Fibroblast of skin of scalp (primary cell): ENCODE data around the gene ANKRD24.
A peak's percentile ranks its signal among the peaks of the same experiment; 100 is the strongest.
"Not testable (repeated sequence)": the region's sequence is repeated elsewhere in the genome, so short reads cannot be mapped to it uniquely, and the experiment has no call there.

Source experiments
- DNase-seq: peaks from one replicate; pipeline ENCODE4 v3.0.0-alpha.2; 2013

ANKRD24 gene

DNA sequence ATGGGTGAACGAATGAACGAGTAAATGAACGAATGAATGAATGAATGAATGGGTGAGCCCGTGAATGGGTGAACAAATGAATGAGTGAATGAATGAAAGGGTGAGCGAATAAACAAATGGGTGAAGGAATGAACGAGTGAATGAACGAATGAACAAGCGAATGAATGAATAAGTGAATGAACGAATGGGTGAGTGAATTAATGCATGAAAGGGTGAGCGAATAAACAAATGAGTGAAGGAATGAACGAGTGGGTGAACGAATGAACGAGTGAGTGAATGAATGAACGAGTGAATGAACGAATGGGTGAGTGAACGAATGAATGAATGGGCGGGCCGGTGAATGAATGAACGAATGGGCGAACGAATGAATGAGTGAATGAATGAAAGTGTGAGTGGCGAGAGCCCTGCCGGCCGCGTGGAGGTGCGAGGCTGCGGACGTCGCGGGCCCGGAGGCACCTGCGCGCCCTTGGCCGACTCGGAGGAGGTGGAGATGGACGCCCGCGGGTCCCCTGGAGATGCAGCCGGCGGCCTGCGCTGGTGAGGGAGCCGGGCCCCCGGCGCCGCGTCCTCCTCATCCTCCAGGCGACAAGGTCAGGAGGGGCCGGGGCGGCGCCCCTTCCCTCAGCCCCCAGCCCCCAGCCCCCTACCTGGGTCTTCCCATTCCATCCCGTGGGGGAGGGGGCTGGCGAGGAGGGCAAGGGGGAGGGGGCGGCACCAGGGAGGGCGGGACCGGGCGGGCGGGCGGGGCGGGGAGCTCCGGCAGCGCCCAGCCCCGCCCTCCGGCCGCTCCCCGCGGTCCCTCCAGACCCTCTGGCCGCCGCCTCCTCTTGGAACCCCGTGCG, 15.4 kb downstream of the ANKRD24 start:
- DNase-seq, result no peak

DNA sequence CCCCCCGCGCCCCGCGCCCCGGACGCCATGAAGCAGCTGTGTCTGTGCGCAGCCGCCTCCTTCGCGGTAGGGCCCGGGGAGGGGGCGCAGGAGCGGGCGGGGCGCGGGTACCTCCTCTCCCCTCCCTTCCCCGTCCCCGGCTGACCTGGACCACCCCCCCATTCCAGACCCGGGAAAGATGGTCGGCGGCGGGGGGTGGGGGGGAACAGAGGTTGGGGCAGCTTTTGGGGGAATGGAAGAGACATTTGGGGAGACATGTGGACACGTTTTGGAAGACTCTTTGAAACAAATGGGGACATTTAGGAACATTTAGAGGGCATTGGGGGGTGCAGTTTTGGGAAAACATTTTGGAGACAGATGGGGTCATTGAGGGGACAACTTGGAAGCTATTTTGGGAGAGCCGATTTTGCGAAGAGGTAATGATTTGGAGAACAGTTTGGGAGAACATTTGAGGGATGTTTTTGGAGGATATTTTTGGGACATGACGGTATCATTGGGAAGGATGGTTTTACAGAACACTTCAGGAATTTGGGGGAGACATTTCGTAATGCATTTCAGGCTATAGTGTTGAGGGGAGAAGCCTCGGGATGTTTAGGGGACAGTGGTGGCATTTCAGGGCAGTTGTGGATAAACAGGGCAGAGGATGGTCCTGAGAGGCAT, 16.1 kb downstream of the ANKRD24 start:
- DNase-seq, result no peak

DNA sequence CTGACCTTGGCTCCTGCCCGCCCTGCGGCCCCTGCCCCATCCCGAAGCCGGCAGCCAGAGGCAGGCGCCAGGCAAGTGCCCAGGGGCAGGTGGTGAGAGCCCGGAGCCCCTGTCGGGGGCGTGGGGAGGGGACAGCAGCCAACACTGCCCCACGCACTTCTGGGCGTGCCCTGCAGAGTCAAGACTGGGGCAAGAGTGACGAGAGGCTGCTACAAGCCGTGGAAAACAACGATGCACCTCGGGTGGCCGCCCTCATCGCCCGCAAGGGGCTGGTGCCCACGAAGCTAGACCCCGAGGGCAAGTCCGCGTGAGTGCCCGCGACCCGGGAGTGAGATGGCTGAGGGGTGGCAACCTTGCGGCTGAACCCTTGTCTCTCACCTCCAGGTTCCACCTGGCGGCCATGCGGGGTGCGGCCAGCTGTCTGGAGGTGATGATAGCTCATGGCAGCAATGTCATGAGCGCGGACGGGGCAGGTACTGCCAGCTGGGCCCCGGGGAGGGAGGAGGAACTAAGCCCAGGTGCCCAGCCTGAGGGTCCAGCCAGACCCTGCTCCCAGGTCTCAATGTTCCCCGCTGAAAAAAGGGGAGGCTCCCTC, 17.3 kb downstream of the ANKRD24 start:
- no peak for DNase-seq

DNA sequence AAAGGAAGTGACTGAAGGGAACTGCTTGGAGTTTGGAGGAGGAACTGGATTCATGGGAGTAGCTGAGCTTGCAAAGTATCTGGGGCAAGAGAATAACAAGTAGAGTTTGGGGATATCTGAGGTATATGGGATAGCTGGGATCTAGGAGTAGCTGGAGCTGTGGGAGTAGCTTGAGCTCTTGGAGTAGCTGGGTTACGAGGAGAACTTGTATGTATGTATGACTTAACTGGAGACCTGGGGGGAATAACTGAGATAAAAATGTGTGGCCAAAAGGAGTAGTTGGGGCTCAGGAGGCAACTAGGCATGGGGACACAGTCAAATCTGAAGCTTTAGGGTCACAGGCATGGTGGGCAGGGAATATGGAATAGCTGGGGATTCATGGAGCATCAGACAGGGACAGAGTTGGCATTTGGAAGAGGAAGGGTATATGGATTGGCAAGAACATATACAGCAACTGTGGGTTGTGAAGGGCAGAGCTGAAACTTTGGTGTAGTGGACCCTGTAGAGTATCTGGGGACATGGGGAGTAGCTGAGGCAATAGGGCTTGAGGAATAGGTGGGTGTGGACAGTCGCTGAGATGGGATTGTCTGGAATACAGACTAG, 18.6 kb downstream of the ANKRD24 start:
- DNase-seq, result no peak

DNA sequence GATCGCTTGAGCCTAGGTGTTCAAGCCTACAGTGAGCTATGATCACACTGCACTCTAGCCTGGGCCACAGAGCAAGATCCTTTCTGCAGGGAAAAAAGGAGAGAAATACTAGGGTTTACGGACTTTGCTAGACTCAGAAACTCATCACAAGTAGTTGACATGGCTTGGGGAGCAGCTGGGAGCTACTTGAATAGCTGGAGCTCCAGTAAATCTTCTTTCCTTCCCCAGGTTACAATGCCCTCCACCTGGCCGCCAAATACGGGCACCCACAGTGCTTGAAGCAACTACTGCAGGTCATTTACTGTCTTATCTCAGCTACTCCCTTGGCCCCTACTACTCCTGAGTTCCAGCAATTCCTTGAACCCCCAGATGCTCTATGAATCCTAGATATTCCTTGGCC, 19.3 kb downstream of the ANKRD24 start:
- no peak for DNase-seq

DNA sequence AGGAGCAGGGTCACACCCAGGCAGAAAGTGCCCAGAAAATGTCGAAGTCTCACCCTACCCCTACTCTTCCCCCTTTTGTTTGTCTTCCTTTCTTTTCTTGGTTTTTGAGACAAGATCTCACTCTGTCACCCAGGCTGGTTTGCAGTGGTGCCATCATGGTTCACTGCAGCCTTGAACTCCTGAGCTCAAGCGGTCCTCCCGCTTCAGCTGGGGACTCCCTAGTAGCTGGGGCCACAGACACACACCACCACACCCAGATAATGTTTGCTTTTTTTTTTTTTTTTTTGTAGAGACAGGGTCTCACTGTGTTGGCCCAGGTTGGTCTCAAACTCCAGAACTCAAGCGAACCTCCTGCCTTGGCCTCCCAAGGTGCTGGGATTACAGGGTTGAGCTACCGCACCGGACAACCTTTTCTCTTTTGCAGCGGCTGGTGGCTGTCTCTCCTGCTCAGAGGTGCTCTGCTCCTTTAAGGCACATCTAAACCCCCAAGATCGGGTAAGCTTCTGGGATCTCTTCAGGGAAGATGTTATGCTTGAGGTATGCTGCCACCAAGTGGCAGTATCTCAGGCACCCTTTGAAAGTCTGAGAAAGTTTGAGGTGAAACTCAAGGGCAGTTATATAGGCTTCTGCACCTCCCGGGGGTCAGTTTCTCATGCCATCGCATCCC, 24.5 kb downstream of the ANKRD24 start:
- DNase-seq, result peak; percentile 35

DNA sequence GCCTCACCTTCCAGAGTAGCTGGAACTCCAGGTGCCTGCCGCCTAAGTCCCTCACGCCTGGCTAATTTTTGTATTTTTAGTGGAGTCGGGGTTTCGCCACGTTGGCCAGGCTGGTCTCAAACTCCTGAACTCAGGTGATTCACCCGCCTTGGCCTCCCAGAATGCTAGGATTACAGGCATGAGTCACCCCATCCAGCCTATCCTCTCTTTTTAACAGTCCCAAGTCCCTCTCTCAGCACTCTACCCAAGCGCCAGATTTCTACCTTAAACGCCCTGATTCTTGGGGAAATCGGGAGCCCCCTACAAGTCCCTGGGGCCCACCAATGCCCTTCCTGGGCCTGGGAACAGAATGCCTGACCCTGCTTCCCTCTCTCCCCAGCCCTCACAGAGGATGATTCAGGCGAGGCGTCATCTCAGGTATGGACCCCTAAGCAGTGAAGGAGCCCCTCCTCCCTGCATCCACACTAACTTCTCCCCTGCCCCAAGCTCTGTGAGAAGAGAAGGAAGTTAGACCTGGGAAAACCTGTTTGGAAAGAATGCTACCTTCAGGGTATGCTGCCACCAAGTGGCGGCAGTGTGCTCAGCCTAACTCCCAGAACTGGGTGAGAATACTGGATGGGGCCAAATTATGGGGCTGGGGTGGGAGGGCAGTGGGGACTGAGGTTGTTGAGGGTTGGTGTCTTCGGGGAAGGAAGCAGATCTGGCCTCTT, 26.1 kb downstream of the ANKRD24 start:
- peak; percentile 17 for DNase-seq

DNA sequence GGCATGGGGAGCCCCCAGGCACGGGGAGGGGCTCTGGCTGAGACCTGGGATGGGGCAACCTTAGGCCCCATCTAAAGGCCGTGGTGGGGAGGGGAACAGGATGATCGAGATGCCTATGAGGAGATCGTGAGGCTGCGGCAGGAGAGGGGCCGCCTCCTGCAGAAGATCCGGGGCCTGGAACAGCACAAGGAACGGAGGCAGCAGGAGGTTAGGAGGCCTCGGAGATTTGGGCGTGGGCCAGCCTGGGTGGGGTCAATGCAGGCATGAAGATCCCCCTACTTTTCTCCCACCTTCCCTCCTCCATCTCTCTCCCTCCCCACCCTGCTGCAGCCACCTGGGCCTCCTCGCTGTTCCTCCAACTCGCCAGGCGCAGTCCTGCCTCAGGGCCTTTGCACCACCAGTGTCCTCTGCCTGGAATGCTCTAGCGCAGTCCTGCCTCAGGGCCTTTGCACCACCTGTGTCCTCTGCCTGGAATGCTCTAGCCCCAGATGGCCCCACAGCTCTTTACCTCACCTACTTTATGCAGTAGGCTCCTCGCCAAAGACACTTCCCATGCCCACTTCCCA, 27.8 kb downstream of the ANKRD24 start:
- no peak for DNase-seq

DNA sequence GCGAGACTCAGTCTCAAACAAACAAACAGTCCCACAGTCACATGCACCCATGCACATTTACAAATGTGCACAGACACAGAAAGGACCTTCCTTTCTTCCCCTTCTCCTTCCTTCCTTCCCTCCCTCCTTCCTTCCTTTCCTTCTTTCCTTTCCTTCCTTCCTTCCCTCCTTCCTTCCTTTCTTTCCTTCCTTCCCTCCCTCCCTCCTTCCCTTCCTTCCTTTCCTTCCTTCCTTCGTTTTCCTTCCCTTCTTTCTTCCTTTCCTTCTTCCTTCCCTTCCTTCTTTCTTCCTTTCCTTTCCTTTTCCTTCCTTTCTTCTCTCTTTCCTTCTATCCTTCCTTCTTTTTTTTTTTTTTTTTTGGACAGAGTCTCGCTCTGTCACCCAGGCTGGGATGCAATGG, 30.6 kb downstream of the ANKRD24 start:
- DNase-seq, result no peak

DNA sequence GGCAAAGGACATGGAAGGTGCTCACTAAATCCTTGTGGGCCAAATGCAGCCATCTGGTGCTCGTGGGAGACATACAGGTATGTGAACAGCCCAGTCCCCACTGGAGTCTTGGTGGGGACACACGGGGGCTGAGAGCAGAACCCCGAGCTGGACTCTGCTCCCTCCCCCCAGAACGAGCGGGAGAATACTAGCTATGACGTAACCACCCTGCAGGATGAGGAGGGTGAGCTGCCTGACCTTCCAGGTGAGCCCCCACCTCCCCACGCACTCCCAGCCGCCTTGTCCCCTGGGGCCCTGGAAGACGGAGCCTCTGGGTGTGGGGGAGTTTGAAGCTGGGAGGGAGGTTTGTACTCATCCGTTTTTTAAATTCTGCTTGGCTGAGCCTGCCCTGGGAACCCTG, 33.3 kb downstream of the ANKRD24 start:
- DNase-seq, result no peak

DNA sequence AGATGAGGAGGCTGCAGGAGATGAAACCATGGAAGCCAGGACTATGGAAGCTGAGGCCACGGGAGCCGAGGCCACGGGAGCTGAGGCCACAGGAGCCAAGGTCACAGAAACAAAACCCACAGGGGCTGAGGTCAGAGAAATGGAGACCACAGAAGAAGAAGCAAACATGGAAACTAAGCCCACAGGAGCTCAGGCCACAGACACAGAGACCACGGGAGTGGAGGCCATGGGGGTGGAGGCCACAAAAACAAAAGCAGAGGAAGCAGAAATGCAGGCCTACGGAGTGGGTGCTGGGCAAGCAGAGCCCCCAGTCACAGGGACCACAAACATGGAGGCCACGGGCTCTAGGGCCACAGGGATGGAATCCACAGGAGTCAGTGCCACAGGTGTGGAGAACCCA, 34.4 kb downstream of the ANKRD24 start:
- DNase-seq, result no peak

DNA sequence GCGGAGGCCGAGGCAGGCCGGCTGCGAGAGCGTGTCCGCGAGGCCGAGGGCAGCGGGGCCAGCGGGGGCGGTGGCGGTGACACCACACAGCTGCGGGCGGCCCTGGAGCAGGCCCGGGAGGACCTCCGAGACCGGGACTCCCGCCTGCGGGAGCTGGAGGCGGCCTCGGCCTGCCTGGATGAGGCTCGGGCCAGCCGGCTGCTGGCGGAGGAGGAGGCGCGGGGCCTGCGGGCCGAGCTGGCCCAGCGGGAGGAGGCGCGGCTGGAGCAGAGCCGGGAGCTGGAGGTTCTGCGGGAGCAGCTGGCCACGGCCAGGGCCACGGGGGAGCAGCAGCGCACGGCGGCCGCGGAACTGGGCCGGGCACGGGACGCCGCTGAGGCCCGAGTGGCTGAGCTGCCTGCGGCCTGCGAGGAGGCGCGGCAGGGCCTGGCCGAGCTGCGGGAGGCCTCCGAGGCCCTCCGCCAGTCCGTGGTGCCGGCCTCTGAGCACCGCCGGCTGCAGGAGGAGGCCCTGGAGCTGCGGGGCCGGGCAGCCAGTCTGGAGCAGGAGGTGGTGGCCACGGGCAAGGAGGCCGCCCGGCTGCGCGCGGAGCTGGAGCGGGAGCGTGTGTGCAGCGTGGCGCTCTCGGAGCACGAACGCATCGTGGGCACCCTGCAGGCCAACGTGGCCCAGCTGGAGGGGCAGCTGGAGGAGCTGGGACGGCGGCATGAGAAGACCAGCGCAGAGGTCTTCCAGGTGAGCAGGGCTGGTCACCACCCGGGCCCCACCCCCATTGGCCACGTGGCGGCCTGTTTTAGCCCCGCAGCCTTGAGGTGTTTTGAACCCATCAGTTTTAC, 35.2 kb downstream of the ANKRD24 start:
- DNase-seq, result no peak

DNA sequence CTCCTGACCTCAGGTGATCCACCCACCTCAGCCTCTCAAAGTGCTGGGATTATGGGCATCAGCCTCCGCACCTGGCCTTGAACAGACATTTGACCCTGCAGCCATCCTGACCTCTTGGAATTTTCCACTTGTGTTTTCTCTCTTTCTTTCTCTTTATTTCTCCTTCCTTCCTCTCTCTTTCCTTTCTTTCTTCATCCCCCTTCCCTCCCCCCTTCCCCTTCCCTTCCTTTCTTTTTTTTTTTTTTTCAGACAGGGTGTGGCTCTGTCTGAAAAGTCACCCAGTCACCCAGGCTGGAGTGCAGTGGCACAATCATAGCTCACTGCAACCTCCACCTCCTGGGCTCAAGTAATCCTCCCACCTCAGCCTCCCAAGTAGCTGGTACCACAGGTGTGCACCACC, 36.0 kb downstream of the ANKRD24 start:
- DNase-seq, result not testable (repeated sequence)

DNA sequence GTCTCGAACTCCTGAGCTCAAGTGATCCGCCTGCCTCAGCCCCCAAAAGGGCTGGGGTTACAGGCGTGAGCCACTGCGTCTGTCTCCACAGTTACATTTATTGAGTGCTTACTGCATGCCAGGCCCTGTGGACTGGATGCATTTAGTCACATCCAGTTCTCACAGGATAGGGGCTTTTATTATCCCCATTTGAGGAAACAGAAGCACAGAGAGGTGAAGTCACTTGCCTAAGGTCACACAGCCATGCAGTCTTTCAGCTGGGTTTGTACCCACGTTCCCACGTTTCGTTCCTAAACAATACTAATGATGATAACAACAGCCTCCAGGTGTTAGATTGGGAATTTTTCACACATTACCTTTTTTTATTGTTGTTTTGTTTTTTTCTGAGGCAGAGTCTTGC, 37.7 kb downstream of the ANKRD24 start:
- DNase-seq, result no peak

DNA sequence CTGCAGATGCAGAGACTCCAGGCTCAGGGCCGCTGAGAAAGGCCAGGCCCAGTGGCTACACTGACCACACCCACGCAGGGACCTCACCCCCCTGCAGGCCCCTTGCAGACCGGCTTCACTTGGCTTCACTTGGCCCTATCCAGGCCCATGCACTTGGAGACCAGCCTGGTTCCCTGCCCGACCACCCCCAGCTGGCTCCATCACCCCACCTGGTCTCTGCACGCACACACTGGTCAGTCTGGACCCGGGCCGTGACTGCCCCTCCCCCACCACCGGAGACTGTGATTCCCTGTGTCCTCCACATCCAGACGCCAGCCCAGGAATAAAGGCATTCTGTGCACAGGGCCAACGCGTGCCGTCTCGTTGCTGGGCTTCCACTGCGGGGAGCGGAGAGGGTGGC, 42.0 kb downstream of the ANKRD24 start:
- no peak for DNase-seq

DNA sequence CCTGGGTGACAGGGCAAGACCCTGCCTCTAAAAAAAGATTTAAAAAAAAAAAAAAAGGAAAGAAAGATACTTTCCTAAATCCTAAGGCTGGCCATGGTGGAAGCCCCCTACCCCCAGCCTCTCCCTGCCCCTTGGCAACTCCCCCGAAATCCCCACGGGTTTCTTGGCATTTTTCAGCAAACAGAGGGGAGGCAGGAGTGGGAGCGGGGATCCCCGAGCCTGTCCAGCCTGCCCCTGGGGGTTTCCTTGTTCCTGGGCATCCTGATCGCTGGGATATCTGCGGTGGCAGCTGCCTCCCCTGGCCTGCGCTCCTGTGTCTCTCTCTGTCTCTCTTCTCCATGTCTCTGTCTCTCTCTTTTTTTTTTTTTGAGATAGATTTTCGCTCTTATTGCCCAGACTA, 43.4 kb downstream of the ANKRD24 start:
- no peak for DNase-seq

DNA sequence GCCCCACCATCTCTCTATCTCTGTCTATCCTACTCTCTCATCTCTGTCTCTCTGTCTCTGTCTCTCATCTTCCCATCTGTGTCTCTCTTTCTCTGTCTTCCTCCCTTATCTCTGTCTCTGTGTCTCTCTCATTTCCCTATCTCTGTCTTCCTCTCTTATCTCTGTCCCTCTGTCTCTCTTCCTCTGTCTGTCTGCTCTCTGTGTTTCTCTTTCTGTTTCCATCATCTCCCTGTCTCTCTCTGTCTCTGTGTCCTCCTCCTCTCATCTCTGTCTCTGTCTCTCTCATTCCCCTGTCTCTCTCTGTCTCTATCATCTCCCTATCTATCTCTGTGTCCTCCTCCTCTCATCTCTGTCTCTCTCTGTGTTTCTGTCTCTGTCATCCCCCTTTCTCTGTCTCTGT, 45.3 kb downstream of the ANKRD24 start:
- no peak for DNase-seq

DNA sequence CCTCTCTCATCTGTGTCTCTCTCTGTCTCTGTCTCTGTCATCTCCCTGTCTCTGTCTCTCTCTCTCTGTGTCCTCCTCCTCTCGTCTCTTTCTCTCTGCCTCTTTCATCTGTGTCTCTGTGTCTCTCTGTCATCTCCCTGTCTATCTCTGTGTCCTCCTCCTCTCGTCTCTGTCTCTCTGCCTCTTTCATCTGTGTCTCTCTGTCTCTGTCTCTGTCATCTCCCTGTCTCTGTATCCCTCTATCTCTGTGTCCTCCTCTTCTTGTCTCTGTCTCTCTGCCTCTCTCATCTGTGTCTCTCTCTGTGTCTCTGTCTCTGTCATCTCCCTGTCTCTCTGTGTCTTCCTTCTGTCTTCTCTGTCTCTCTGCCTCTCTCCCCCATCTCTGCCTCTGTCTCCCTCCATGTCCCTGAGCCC, 46.3 kb downstream of the ANKRD24 start:
- DNase-seq, result no peak

DNA sequence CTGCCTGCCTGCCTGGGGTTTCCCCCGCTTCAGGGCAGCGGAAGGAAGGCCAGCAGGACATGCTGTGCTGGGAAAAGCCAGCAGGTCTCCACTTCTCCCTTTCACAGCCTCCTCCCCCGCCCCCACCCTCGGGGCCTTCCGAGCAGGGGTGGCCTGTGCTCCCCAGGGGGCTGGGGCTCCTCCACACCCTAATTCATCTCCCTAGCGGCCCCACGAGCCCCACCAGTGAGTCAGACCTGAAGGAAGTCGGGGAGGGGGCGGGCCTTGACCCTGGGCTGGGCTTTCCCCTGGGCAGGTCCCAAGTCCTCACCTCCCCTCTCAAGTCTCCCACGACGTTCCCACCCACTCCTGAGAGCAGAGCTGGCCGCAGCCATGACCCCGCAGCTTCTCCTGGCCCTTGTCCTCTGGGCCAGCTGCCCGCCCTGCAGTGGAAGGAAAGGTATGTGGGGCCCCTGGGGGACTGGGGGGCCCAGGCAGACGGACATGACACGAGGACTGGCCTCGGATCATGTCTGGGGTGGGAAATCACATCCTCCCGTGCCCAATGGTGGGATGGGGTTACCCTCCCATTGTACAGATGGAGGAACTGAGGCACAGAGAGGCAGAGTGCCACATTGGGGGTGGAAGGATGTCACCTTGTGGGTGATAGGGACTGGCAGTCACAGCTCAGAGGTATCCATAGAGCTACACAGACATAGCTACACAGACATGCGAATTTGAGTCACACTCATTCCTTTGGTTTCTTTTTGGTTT, 46.9 kb downstream of the ANKRD24 start, which contains the start of gene EBI3:
TSS of gene EBI3 (plus strand) at position 345 of the 753 bp plus-strand sequence. CDS start at position 373, 28 bp downstream.
- peak; percentile 58 for DNase-seq

DNA sequence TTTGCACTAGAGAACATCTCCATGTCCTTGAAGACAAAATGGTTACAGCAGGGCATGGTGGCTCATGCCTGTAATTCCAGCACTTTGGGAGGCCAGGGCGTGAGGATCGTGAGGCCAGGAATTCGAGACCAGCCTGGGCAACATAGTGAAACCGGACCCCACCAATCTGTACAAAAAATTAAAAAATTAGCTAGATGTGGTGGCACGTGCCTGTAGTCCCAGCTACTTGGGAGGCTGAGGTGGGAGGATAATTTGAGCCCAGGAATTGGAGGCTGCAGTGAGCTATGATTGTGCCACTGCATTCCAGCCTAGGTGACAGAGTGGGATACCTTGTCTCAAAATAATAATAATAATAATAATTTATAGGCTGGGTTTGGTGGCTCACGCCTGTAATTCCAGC, 47.7 kb downstream of the ANKRD24 start:
- not testable (repeated sequence) for DNase-seq
